Tibial nerve (tissue), 4 donors: ENCODE data around the gene NCS1. TPM values are rescaled to one million over a fixed set of nuclear protein-coding genes. Genes with fewer than 3 reads are reported as not detected.
"Not testable (repeated sequence)": the region's sequence is repeated elsewhere in the genome, so short reads cannot be mapped to it uniquely, and the experiment has no call there.

Experiments
- DNase-seq, 2 donors: peaks; one replicate each; pipeline ENCODE4 v3.0.0-alpha.2; 2019; ENCODE audit warnings: low spot score in 2 of 2
- H3K27ac ChIP-seq, 4 donors: fragments of 200-600 bp; sonication (generic) in 3 of 4; one replicate each; pipeline ENCODE4 v1.5.1; 2017 to 2019; ENCODE audit warnings: mild to moderate bottlenecking in 1 of 4
- H3K27me3 ChIP-seq, 2 donors: fragments of 200-600 bp; sonication (generic) in 1 of 2; one replicate each; pipeline versions ENCODE4 v1.5.1 to v1.6.0; 2017 to 2019
- H3K36me3 ChIP-seq, 3 donors: fragments of 200-600 bp; sonication (generic); one replicate each; pipeline ENCODE4 v1.5.1; 2018 to 2019
- H3K4me1 ChIP-seq, 4 donors: fragments of 200-600 bp; sonication (generic) in 3 of 4; one replicate each; pipeline ENCODE4 v1.5.1; 2017 to 2019
- H3K4me3 ChIP-seq, 4 donors: fragments of 200-600 bp; sonication (generic) in 3 of 4; one replicate each; pipeline ENCODE4 v1.5.1; 2017 to 2019; ENCODE audit warnings: mild to moderate bottlenecking in 1 of 4, moderate library complexity in 1 of 4
- H3K9me3 ChIP-seq, 4 donors: fragments of 200-600 bp; sonication (generic) in 3 of 4; one replicate each; pipeline ENCODE4 v1.5.1; 2017 to 2019
- EP300 ChIP-seq, 2 donors: sonication (generic); formaldehyde crosslinking; IDR thresholded peaks; one replicate each; pipeline ENCODE4 v1.6.1; 2017; ENCODE audit warnings: antibody characterized with exemption in 2 of 2, mild to moderate bottlenecking in 1 of 2
- POLR2A ChIP-seq, 2 donors: fragments of 450-650 bp; IDR thresholded peaks; one replicate each; pipeline ENCODE4 v1.6.1; 2017; ENCODE audit warnings: antibody characterized with exemption in 2 of 2, mild to moderate bottlenecking in 2 of 2, moderate library complexity in 2 of 2
- WGBS, 2 donors: methylation state at CpG; one replicate each; pipeline ENCODE4 v1.1.5; 2018; 5-methylcytosine and 5-hydroxymethylcytosine counted together
- total RNA-seq, 4 donors: library from RNA; depleted of rRNA; stranded (reverse); fragments of >200 nt; gene quantifications; one replicate each; pipeline ENCODE4 v1.1.0, GENCODE V29; 2016
- TF ChIP-seq, protein P1 (sequence below), 5 experiments: fragments of 200-600 bp in 3 of 5; fragments of 450-650 bp in 2 of 5; sonication (generic) in 3 of 5; IDR thresholded peaks; one replicate each; pipeline ENCODE4 v1.5.1; 2016 to 2019; ENCODE audit warnings: antibody characterized with exemption in 5 of 5, mild to moderate bottlenecking in 3 of 5, moderate library complexity in 2 of 5

The NCS1 gene
- total RNA-seq, 4 donors from 2014 or later: 5.7 to 10.7 (median 9.7) TPM

DNA sequence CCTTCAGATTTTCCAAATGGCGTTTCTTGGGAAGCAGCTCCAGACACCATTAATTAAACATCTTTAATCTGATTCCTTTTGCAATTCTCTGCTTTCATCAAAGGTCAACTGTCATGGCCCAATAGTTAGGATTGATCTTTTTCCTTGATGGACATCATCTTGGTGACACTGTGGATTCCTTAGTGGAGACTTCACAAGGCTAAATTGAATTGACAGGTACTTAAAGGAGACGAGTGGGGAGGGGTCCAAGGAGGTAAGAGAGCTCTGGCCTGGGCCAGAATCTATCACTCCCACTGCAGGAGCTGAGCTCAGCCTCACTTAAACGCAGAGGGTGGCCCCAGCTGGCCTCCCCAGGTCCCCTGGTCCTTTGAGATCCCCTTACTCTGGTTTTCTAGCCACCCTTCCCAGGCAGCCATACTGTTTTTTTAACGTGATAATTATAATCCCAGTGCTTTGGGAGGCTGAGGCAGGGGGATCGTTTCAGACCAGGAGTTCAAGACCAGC lies 83.5 kb downstream of the NCS1 start:
- Histone ChIP-seq H3K4me1 (peaks cover 0 to 5% (median 0%) of the 10 kb centered on the region in 4 donors), H3K36me3 (no peaks in the 10 kb centered on the region), H3K27me3 (peaks cover 0 to under 1% of the 10 kb centered on the region in 2 donors), H3K27ac (no peak overlapping the region), H3K4me3 (no peak overlapping the region), H3K9me3 (no peaks in the 10 kb centered on the region)
- WGBS, 2 donors: 65 to 66% methylated on average over 5 of the region's 5 CpGs
- TF ChIP-seq, protein P1, sequence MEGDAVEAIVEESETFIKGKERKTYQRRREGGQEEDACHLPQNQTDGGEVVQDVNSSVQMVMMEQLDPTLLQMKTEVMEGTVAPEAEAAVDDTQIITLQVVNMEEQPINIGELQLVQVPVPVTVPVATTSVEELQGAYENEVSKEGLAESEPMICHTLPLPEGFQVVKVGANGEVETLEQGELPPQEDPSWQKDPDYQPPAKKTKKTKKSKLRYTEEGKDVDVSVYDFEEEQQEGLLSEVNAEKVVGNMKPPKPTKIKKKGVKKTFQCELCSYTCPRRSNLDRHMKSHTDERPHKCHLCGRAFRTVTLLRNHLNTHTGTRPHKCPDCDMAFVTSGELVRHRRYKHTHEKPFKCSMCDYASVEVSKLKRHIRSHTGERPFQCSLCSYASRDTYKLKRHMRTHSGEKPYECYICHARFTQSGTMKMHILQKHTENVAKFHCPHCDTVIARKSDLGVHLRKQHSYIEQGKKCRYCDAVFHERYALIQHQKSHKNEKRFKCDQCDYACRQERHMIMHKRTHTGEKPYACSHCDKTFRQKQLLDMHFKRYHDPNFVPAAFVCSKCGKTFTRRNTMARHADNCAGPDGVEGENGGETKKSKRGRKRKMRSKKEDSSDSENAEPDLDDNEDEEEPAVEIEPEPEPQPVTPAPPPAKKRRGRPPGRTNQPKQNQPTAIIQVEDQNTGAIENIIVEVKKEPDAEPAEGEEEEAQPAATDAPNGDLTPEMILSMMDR (IDR thresholded peaks at IDR 0.05): no peak
- TF ChIP-seq POLR2A (IDR thresholded peaks at IDR 0.05): no peak
- TF ChIP-seq EP300 (IDR thresholded peaks at IDR 0.05): no peak
- DNase-seq: no peak

DNA sequence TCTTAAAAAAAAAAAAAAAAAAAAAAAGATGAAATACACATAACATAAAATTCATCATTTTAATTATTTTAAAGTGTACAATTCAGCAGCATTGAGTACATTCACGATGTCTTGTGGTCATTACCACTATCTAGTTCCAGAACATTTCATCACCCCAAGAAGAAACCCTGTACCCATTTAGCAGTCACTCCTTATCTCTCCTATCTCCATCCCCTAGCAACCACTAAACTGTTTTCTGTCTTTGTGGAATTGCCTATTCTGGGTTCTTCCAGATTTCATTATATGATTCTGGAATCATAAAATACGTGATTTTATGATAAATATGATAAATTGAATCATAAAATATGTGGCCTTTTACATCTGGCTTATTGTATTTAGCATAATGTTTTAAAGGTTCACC lies 84.4 kb downstream of the NCS1 start:
- no peak overlapping the region for H3K4me3 ChIP-seq
- no peaks in the 10 kb centered on the region for H3K9me3 ChIP-seq
- H3K4me1 ChIP-seq: peaks cover 0 to 7% (median 0%) of the 10 kb centered on the region in 4 donors
- H3K27ac ChIP-seq: no peak overlapping the region
- peaks cover 0 to 5% of the 10 kb centered on the region in 2 donors for H3K27me3 ChIP-seq
- 71 to 72% methylated on average over 2 of the region's 2 CpGs for WGBS, 2 donors
- TF ChIP-seq, protein P1 (IDR thresholded peaks at IDR 0.05): no peak
- TF ChIP-seq EP300 (IDR thresholded peaks at IDR 0.05) (no peak), POLR2A (IDR thresholded peaks at IDR 0.05) (no peak)
- DNase-seq: no peak
- H3K36me3 ChIP-seq: no peaks in the 10 kb centered on the region

- WGBS, 2 donors: 92 to 96% methylated on average over 7 of the region's 7 CpGs
- peaks cover 0 to 11% of the 10 kb centered on the region in 2 donors for H3K27me3 ChIP-seq
- H3K36me3 ChIP-seq, H3K4me3 ChIP-seq, H3K27ac ChIP-seq, H3K9me3 ChIP-seq, DNase-seq, H3K4me1 ChIP-seq: not testable (repeated sequence)
Measured at GRCh38 chr9:130258137-130258536, 85.9 kb downstream of the NCS1 start.

DNA sequence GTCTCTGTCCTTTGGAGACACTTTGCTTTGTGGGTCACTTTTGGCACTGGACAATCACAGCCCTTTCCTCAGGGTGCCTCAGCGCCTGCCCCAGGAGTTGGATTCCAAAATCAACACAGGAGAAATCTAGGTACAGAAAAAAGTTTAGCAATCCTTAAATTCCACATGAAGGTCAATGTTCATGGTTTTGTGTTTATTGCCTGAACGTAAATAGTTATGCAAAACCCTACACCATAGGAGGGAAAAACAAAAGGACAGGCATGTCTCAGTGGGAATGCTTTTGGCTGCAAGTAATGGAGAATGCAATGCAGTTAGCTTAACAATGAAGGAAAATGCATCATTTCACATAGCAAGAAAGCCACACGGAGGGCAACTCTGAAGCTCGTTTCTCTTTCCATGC lies 86.8 kb downstream of the NCS1 start:
- TF ChIP-seq, protein P1 (IDR thresholded peaks at IDR 0.05): no peak
- no peak for TF ChIP-seq EP300 (IDR thresholded peaks at IDR 0.05)
- TF ChIP-seq POLR2A (IDR thresholded peaks at IDR 0.05): no peak
- peaks cover 0 to 7% (median 0%) of the 10 kb centered on the region in 4 donors for H3K4me1 ChIP-seq
- H3K27ac ChIP-seq: no peak overlapping the region
- no peak overlapping the region for H3K4me3 ChIP-seq
- no peak for DNase-seq
- 66 to 79% methylated on average over 4 of the region's 4 CpGs for WGBS, 2 donors
- peaks cover 0 to 20% of the 10 kb centered on the region in 2 donors for H3K27me3 ChIP-seq
- H3K36me3 ChIP-seq: no peaks in the 10 kb centered on the region
- H3K9me3 ChIP-seq: no peaks in the 10 kb centered on the region

DNA sequence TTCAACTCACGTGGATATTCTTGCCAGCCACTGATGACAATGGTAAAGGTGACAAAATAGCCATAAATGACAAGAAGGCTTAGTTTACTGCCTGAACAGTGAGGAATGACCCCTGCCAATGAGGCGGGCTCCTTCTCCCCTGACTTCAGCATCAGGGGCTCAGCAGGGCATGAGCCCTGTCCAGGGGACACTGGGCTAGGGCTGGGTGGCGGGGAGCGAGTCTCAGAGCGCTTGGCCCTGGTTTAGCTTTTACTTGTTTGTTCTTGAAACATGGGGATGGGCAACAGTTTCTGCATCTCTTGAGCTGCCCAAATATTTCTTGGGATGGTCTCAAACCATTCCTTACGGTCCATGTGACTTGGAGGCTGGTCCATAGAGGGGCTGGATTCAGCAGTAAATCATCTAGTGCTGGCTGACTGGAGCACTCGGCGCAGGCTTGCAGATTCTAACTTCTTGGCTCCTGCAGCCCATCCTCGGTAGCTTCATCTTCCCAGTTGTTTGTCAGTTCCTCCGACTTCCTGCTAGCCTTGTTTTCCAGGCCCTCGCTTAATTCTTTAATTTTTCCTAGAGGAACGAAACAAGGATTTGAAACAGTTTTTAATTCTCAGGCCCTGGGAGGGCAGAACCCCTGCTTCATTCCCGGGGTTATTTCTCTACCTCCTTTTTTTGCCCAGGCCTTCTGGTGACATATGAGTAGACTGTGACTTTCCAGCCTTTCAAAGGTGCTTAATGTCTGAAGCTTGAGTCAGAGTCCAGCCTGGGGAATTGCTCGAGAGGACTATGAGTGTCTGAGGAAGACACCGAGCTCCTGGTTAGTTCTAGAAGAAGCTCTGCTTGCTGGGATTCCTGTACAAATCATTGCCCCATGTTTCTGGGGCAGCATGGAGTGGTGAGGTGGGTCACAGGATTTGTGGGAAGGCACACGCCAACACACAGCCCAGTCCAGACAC lies 88.9 kb downstream of the NCS1 start:
- peaks cover 0 to 39% of the 10 kb centered on the region in 2 donors for H3K27me3 ChIP-seq
- no peaks in the 10 kb centered on the region for H3K9me3 ChIP-seq
- H3K27ac ChIP-seq: peak overlapping the region in 1 of 4 donors; percentile 22
- no peaks in the 10 kb centered on the region for H3K36me3 ChIP-seq
- no peak for DNase-seq
- 53 to 62% methylated on average over 16 of the region's 16 CpGs for WGBS, 2 donors
- H3K4me1 ChIP-seq: peaks cover 0 to 20% (median 9%) of the 10 kb centered on the region in 4 donors
- no peak overlapping the region for H3K4me3 ChIP-seq
- TF ChIP-seq, protein P1 (IDR thresholded peaks at IDR 0.05): no peak
- TF ChIP-seq EP300 (IDR thresholded peaks at IDR 0.05): no peak
- TF ChIP-seq POLR2A (IDR thresholded peaks at IDR 0.05): no peak
